ENCODE data around the gene DNMT1. TPM values are rescaled to one million over a fixed set of nuclear protein-coding genes. Genes with fewer than 3 reads are reported as not detected.

The DNMT1 gene
- total RNA-seq, 2 donors from 2014 or later = 163 to 189 TPM

DNA sequence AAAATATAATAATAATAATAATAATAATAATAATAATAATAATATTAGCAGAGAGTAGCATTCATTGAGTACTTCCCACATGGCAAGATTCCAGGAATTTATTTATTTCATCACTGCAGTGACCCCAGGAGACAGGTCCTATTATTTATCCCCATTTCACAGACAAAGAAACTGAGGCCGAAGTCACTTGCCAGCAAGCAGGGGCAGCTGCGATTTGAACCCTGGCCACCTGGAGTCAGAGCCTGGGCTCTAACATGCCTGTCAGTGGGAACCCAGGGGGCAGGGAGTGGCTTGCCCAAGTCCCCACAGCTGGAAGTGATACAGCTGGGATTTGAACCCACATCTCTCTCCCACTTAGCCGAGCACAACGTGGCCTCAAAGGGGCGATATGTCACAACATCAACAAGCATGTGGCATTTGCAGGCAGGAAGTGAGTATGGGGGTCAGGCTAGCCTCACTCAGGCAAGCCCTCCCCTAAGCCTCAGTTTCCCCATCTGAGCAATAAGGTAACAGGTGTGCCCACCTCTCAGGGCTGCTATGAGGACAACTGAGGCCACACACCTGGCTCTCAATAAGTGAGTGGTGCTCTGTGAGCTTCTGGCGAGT, 105.7 kb downstream of the DNMT1 start:
- no peak overlapping the region for H3K27ac Mint-ChIP-seq
- no peaks in the 10 kb centered on the region for H3K9me3 Mint-ChIP-seq
- 91% methylated on average over 6 of the region's 6 CpGs for WGBS, 2 experiments (ENCODE audit: insufficient coverage in 1 of 2, insufficient read length in 1 of 2)
- TF ChIP-seq, protein P1, sequence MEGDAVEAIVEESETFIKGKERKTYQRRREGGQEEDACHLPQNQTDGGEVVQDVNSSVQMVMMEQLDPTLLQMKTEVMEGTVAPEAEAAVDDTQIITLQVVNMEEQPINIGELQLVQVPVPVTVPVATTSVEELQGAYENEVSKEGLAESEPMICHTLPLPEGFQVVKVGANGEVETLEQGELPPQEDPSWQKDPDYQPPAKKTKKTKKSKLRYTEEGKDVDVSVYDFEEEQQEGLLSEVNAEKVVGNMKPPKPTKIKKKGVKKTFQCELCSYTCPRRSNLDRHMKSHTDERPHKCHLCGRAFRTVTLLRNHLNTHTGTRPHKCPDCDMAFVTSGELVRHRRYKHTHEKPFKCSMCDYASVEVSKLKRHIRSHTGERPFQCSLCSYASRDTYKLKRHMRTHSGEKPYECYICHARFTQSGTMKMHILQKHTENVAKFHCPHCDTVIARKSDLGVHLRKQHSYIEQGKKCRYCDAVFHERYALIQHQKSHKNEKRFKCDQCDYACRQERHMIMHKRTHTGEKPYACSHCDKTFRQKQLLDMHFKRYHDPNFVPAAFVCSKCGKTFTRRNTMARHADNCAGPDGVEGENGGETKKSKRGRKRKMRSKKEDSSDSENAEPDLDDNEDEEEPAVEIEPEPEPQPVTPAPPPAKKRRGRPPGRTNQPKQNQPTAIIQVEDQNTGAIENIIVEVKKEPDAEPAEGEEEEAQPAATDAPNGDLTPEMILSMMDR (conservative IDR thresholded peaks at IDR 0.05) = no peak
- H3K27me3 Mint-ChIP-seq (ENCODE audit: insufficient read depth) = peaks cover 23% of the 10 kb centered on the region
- H3K4me1 ChIP-seq (ENCODE audit: control insufficient read depth, insufficient read depth, low read length) = no peaks in the 10 kb centered on the region
- no peak for DNase-seq
- no peak overlapping the region for H3K4me3 ChIP-seq (ENCODE audit: low read length)
- peaks cover 2% of the 10 kb centered on the region for H3K36me3 Mint-ChIP-seq (ENCODE audit: low read depth)
- no peaks in the 10 kb centered on the region for H3K4me1 Mint-ChIP-seq
- no peak overlapping the region for H3K4me3 Mint-ChIP-seq
- H3K27ac ChIP-seq (ENCODE audit: low read depth, low read length) = no peak overlapping the region
- H3K36me3 ChIP-seq (ENCODE audit: control insufficient read depth, insufficient read depth, low read length) = no peaks in the 10 kb centered on the region
- no peak overlapping the region for H3K9ac ChIP-seq (ENCODE audit: extremely low read depth, low read length, poor library complexity, severe bottlenecking)
- peaks cover 34% of the 10 kb centered on the region for H3K27me3 ChIP-seq (ENCODE audit: control insufficient read depth, insufficient read depth, low read length, poor library complexity, severe bottlenecking)
- H3K9me3 ChIP-seq (ENCODE audit: control insufficient read depth, low read length) = no peaks in the 10 kb centered on the region

- Mint-ChIP-seq H3K36me3 (ENCODE audit: low read depth) (peaks cover 2% of the 10 kb centered on the region), H3K27ac (no peak overlapping the region), H3K4me3 (peak overlapping the region; percentile 63), H3K4me1 (no peaks in the 10 kb centered on the region), H3K27me3 (ENCODE audit: insufficient read depth) (peaks cover 29% of the 10 kb centered on the region), H3K9me3 (no peaks in the 10 kb centered on the region)
- Histone ChIP-seq H3K4me3 (ENCODE audit: low read length) (no peak overlapping the region), H3K27ac (ENCODE audit: low read depth, low read length) (no peak overlapping the region), H3K36me3 (ENCODE audit: control insufficient read depth, insufficient read depth, low read length) (no peaks in the 10 kb centered on the region), H3K27me3 (ENCODE audit: control insufficient read depth, insufficient read depth, low read length, poor library complexity, severe bottlenecking) (peaks cover 38% of the 10 kb centered on the region), H3K4me1 (ENCODE audit: control insufficient read depth, insufficient read depth, low read length) (no peaks in the 10 kb centered on the region), H3K9me3 (ENCODE audit: control insufficient read depth, low read length) (no peaks in the 10 kb centered on the region), H3K9ac (ENCODE audit: extremely low read depth, low read length, poor library complexity, severe bottlenecking) (no peak overlapping the region)
- TF ChIP-seq, protein P1 (conservative IDR thresholded peaks at IDR 0.05) = no peak
- 86 to 98% methylated on average over 6 to 17 of the region's 18 CpGs for WGBS, 2 experiments (ENCODE audit: insufficient coverage in 1 of 2, insufficient read length in 1 of 2)
- peak; percentile 31 for DNase-seq
Observed at GRCh38 chr19:10087296-10088061, 107.3 kb downstream of the DNMT1 start.

GRCh38 chr19:10086591-10087192, 108.1 kb downstream of the DNMT1 start:
- peak overlapping the region; percentile 74 for H3K4me3 ChIP-seq (ENCODE audit: low read length)
- no peak overlapping the region for H3K27ac Mint-ChIP-seq
- H3K36me3 ChIP-seq (ENCODE audit: control insufficient read depth, insufficient read depth, low read length) = no peaks in the 10 kb centered on the region
- DNase-seq = peak; percentile 69
- no peaks in the 10 kb centered on the region for H3K4me1 ChIP-seq (ENCODE audit: control insufficient read depth, insufficient read depth, low read length)
- no peaks in the 10 kb centered on the region for H3K4me1 Mint-ChIP-seq
- no peak overlapping the region for H3K9ac ChIP-seq (ENCODE audit: extremely low read depth, low read length, poor library complexity, severe bottlenecking)
- peaks cover 31% of the 10 kb centered on the region for H3K27me3 Mint-ChIP-seq (ENCODE audit: insufficient read depth)
- no peaks in the 10 kb centered on the region for H3K9me3 ChIP-seq (ENCODE audit: control insufficient read depth, low read length)
- TF ChIP-seq, protein P1 (conservative IDR thresholded peaks at IDR 0.05) = no peak
- H3K4me3 Mint-ChIP-seq = peak overlapping the region; percentile 63
- H3K9me3 Mint-ChIP-seq = no peaks in the 10 kb centered on the region
- 13 to 18% methylated on average over 4 to 37 of the region's 43 CpGs for WGBS, 2 experiments (ENCODE audit: insufficient coverage in 1 of 2, insufficient read length in 1 of 2)
- H3K36me3 Mint-ChIP-seq (ENCODE audit: low read depth) = peaks cover 2% of the 10 kb centered on the region
- H3K27ac ChIP-seq (ENCODE audit: low read depth, low read length) = no peak overlapping the region
- peaks cover 38% of the 10 kb centered on the region for H3K27me3 ChIP-seq (ENCODE audit: control insufficient read depth, insufficient read depth, low read length, poor library complexity, severe bottlenecking)
